Stimulated activated CD4-positive, alpha-beta T cell treated with anti-CD3 and anti-CD28 coated beads, Interleukin-15, amount 100 ng/mL, for 1 hour (primary cell): ENCODE results near the gene FAM171A2.
"Not testable (repeated sequence)": the region's sequence is repeated elsewhere in the genome, so short reads cannot be mapped to it uniquely, and the experiment has no call there.

Source experiments
- DNase-seq, 2 donors: peaks; one replicate each; pipeline ENCODE4 v3.0.0-alpha.2; 2020; ENCODE audit warnings: low read depth in 1 of 2, low spot score in 1 of 2

The FAM171A2 gene

DNA sequence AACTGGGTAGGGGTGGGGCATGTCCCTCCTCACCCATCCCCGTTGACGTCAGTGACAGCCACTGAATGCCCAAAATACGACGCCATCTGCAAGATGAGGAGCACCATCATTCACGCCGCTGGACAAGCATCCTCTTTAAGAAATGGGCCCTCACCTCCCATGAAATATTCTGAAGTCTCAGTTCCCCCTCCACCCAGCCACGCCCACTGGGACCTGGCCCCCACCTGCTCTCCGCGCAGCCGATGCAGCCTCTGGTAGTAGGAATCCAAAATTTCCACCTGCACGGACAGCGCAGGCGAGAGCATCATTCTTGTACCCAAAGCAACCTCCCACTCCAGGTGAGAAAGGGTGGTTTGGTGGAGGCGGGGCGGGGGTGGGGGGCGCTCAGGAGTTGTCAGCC lies 20.2 kb upstream of the FAM171A2 start:
- DNase-seq, result no peak

DNA sequence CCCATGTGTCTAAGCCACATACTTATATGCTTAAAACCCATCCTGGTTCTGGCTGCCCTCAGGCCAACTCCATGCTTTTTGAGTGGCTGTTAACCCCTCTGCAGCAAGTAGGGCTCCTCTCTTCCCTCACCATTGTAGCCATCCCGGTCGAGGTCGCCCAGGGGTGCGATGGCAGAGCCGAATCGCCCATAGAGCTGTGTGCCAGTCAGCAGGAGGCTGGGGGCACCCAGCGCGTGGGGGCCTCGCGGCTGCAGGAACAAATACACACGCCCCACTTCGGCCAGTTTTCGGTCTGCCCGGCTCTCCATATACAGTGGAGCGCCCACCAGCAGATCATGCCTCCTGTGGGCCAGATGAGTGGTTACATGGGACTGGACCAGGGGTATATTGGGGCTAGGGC lies 19.7 kb upstream of the FAM171A2 start:
- DNase-seq, result no peak

DNA sequence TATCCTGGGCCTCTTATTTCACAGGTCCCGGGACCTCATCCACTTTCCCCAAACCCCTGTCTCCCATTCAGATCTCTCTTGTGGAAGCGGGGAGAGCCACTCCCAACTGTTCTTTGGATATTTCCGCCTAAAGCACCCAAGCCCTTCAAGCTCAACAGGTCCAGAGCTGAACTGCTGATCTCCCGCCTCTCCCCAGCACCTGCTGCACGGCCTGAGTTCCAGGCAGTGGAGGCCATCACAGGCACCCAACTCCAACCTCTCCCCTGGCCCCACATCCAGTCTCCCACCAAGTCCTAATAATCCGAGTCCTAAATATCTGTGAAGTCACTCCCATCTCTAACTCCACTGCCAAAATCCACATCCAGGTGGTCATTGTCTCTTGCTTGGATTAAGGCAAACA lies 19.3 kb upstream of the FAM171A2 start:
- DNase-seq, result no peak

GRCh38 chr17:44381810-44382305 lies 18.2 kb upstream of the FAM171A2 start:
- no peak for DNase-seq

- no peak for DNase-seq
Observed at GRCh38 chr17:44380767-44381166, 17.1 kb upstream of the FAM171A2 start.

DNA sequence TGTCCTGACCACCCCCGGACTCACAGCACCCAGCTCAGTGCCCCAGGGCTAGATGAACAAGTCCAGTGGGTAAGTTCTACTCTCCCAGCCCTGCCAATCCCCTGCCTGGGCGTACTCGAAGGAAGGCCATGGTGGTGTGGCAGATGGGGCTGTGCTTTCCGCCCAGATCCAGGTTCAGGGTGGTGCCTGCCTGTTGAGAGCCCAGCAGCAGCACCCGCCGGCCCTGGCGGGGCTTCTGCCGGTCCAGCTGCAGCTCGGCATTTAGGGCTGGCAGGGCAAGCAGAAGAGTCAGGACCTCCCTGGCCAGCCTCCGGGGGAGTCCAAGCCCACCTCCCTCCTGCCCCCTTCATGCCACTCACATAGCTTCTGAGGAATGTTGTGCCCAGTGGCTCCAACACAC lies 16.2 kb upstream of the FAM171A2 start:
- DNase-seq, result no peak

- DNase-seq, result no peak
Observed at GRCh38 chr17:44378171-44378705, 14.6 kb upstream of the FAM171A2 start.

GRCh38 chr17:44376779-44377178 lies 13.1 kb upstream of the FAM171A2 start:
- DNase-seq, result no peak

GRCh38 chr17:44376124-44376523 lies 12.5 kb upstream of the FAM171A2 start:
- no peak for DNase-seq

DNA sequence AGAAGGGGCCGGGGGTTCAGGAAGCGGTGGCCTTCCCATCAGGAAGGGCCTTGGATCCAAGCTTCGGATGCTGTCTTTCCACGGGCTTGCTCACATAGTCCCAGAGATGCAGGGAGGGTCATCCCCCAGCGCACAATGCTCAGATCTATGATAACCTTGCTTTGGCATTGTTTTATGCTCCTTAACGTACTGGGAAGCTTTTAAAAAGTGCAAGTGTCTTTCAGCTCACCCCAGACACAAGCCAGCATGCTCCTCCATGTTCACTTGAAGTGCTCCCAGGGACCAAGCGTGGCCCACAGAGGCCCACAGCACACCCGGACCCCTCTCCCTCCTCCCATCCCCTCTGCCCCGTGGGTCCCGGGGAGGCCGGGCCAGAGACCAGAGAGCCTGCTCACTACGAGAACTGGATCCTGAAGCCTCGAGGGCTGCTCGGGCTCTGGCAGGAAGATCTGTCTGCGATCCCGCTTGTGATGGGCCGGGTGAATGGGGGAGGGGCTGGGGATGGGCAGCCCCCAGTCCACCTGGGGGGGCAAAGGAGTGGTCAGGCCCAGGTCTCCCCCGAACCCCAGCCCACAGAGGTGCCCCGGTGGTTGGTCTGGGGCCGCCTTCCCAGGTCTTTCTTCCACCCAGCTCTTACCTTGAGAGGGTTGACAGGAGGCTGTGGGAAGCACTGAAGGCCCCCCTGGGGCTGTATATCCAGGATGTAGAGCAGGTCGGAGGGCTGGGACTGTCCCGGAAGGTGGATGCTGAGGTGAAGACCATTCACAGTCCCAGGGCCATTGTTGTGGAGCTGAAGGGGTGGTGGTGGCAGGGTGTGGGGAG lies 11.8 kb upstream of the FAM171A2 start:
- no peak for DNase-seq

GRCh38 chr17:44374306-44375195 lies 10.9 kb upstream of the FAM171A2 start:
- DNase-seq, result no peak

GRCh38 chr17:44372036-44372435 lies 8.4 kb upstream of the FAM171A2 start:
- DNase-seq, result no peak

DNA sequence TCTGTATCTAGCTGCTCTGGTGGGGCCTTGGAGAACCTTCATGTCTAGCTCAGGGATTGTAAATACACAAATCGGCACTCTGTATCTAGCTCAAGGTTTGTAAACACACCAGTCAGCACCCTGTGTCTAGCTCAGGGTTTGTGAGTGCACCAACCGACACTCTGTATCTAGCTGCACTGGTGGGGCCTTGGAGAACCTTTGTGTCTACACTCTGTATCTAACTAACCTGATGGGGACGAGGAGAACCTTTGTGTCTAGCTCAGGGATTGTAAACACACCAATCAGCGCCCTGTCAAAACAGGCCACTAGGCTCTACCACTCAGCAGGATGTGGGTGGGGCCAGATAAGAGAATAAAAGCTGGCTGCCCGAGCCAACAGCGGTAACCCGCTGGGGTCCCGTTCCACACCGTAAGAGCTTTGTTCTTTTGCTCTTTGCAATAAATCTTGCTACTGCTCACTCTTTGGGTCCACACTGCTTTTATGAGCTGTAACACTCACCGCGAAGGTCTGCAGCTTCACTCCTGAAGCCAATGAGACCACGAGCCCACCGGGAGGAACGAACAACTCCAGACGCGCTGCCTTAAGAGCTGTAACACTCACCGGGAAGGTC lies 5.9 kb upstream of the FAM171A2 start:
- DNase-seq, result not testable (repeated sequence)

DNA sequence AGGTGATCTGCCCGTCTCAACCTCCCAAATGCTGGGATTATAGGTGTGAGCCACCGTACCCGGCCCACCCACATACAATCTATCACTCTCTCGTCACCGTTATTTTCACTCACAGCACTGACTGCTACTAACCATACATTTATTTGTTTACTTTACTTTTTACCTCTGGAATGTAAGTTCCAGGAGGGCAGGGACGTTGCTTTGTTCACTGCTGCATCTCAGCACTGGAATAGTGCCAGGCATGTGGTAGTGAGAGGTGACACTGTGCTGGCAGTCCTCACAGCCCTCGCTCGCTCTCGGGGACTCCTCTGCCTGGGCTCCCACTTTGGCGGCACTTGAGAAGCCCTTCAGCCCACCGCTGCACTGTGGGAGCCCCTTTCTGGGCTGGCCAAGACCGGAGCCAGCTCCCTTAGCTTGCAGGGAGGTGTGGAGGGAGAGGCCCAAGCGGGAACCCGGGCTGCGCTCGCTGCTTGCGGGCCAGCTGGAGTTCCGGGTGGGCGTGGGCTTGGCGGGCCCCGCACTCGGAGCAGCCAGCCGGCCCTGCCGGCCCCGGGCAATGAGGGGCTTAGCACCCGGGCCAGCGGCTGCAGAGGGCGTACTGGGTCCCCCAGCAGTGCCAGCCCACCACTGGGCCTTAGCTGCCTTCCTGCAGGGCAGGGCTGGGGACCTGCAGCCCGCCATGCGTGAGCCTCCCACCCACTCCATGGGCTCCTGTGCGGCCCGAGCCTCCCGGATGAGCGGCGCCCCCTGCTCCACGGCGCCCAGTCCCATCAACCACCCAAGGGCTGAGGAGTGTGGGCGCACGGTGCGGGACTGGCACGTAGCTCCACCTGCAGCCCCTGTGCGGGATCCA lies 5.0 kb upstream of the FAM171A2 start:
- DNase-seq, result not testable (repeated sequence)

DNA sequence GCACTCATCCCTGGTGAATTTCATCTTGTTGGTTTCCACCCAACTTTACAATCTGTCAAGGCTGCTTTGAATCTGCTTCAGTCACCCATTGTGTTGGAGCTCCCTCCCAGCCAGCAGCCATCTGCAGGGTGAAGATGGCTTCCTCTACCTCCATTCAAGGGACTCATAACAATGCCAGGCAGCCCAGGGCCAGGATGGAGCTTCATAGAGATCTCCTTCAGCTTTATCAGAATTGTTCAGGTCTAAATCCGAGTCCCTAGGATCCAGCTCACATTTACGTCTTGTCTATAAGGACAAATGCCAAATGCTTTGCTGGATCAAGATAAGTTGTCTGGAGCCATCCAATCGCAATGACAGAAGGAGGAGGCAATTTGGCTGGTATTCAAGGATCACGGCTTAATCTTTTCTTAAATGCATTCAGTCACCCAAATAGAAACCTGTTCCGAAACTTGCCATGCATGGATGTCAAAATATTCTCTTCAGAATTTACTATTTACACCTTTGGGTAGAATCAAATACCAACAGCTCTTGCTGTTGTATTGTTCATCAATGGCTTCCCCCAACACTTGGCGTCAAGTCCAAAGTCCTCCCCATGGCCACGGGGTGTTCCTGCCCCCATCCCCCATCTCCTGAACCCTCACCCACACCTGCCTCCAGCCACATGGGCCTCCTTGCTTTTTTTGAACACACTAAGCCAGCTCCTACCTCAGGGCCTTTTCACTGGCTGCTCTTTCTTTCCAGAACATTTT lies 3.8 kb upstream of the FAM171A2 start:
- DNase-seq, result no peak

- DNase-seq, result not testable (repeated sequence)
Observed at GRCh38 chr17:44365051-44365450, 1.4 kb upstream of the FAM171A2 start.

DNA sequence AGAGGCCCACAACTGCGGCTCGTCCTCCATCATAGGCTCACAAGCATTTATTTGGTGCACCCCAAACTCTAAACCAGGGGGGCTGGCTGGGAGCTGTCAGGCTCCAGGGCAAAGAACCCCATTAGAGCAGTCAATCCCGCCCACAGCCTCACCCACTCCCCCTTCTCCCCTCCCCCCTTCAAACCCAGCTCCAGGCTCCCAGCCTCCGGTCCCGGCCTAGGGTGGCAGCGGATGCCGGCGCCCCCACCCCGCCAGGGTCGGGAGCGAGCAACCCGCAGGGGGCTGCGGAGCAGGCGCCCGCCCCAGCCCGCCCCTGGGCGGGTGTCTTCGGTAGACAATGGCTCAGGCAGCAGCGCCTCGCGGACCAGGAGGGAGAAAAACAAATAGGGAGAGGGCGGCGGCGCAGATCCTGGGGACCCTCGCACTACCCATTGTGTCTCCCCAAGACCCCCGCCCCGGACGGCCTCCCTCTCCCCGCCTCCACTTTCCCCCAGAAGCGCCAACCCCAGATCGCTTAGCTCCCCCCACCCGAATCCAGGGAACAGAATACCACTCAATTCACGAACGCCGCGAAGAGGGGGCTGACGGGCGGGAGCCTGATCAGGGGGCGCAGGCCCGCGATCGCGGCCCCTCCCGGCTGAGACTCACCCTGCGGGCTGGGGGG lies 572 bp downstream of the FAM171A2 start:
- peak in 1 of 2 donors; percentile 11 for DNase-seq

DNA sequence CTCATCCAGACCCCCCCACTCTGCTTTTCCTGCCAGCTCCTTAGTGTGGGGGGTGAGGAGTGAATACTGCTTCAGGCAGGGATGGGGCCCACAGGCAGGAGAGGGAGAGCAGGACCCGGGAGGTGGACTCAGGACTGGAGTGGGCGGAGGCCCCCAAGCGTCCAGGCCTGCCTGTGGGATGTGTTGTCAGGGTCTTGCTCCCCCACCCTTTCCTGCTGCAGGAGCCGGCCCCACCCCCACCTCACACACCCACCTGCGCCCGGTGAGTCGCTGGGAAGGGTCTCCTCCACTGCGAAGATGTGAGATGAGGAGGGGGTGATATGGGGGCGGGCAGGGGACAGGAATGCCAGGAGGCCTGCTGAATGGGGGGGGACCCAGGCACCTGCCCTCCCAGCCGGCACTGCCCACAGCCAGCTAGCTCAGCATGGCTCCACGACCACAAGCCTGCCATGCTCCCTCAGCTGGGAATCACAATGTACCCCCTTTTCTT lies 1.1 kb downstream of the FAM171A2 start:
- no peak for DNase-seq
